ENCODE measurements around the gene NELFCD.

The NELFCD gene

DNA sequence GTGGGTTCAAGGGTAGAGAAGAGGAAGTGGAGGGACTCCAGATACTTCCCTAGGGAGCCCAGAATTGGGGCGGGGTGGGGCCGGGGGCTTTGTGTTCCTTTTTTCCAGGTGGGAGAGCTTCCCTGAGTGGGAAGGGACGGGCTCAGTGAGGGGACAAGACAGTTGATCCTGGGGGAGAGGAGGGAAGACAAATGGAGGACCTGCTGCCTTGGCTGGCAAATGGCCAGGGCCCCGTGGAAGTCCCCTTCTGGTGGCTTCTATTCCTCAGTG is 23.4 kb downstream of the NELFCD start:
- TF ChIP-seq, protein P1, sequence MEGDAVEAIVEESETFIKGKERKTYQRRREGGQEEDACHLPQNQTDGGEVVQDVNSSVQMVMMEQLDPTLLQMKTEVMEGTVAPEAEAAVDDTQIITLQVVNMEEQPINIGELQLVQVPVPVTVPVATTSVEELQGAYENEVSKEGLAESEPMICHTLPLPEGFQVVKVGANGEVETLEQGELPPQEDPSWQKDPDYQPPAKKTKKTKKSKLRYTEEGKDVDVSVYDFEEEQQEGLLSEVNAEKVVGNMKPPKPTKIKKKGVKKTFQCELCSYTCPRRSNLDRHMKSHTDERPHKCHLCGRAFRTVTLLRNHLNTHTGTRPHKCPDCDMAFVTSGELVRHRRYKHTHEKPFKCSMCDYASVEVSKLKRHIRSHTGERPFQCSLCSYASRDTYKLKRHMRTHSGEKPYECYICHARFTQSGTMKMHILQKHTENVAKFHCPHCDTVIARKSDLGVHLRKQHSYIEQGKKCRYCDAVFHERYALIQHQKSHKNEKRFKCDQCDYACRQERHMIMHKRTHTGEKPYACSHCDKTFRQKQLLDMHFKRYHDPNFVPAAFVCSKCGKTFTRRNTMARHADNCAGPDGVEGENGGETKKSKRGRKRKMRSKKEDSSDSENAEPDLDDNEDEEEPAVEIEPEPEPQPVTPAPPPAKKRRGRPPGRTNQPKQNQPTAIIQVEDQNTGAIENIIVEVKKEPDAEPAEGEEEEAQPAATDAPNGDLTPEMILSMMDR (IDR thresholded peaks at IDR 0.05; ENCODE audit: extremely low read depth, insufficient read depth, missing control alignments): no peak
- in situ Hi-C loops (cut with MboI; ENCODE audit: low pct_unique_long_range_greater_than_20kb, low sequenced_read_pairs, unreplicated experiment): no loop called here
- no peak for DNase-seq (ENCODE audit: low spot score)

DNA sequence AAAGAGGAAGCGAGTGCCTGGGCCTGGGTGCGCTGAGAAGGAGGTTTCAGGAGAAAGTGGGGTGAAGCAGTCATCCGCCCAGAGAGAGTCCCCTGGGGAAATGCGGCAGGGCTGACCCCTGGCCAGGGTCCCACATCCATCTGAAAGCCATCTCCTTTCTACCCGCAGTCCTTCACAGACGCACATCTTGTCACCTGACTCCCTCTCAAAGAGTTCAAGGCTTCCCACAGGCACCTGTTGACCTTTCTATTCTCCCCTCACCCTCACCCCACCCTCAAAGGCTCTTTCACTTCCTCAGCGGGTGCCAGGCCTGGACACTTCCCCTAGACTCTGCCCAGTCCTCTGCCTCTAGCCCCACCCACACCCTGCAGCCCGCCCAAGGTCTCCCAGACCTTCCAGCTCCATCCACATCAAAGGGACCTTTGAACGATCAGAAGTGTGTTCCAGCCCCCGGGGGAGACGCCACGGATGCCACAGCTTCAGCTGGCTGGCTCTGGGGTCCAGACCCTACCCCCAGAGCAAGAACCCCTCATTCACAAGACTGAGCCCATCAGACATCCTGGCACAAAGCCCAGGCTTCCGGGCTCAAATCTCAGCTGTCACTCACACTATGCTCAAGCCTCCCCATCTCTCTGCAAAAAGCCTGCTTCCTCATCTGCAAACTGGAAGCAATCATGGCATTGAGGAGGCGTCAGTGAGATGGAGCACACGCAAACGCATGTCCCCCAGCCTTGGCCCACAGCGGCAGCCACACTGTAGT is 23.9 kb downstream of the NELFCD start:
- in situ Hi-C loops (cut with MboI; ENCODE audit: low pct_unique_long_range_greater_than_20kb, low sequenced_read_pairs, unreplicated experiment): no loop called here
- DNase-seq (ENCODE audit: low spot score): peak; percentile 87
- TF ChIP-seq, protein P1 (IDR thresholded peaks at IDR 0.05; ENCODE audit: extremely low read depth, insufficient read depth, missing control alignments): no peak

DNA sequence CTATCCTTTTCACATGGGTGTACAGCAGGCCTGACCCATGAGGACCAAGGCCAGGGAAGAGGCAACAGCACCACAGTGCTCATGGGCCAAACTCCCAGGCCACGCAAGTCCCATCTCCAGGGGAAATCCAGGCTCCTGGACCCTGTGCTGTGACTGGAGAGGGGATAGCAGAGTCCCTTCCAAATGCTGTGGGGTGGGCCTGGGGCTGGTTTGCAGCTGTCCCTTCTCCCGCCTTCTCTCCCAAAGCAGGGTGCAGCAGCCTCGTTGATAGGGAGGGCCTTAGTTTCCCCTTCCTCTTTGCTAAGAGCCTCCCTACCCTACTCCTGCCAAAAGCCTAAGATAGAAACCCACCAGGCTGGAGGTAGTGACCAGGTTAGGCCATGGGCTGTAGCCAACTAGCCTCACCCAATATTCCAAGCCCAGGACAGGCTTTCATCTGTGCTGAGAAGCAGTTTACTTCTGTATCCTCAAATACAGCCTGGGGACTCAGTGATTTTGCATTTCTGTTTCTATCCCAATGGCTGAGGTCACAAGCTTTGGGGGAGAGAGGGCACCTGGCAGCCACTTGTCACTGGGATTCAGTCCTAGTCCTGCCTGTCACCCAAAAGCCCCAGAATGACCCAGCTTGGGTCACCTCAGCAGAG is 24.6 kb downstream of the NELFCD start:
- in situ Hi-C loops (cut with MboI; ENCODE audit: low pct_unique_long_range_greater_than_20kb, low sequenced_read_pairs, unreplicated experiment): no loop called here
- no peak for DNase-seq (ENCODE audit: low spot score)
- TF ChIP-seq, protein P1 (IDR thresholded peaks at IDR 0.05; ENCODE audit: extremely low read depth, insufficient read depth, missing control alignments): no peak

DNA sequence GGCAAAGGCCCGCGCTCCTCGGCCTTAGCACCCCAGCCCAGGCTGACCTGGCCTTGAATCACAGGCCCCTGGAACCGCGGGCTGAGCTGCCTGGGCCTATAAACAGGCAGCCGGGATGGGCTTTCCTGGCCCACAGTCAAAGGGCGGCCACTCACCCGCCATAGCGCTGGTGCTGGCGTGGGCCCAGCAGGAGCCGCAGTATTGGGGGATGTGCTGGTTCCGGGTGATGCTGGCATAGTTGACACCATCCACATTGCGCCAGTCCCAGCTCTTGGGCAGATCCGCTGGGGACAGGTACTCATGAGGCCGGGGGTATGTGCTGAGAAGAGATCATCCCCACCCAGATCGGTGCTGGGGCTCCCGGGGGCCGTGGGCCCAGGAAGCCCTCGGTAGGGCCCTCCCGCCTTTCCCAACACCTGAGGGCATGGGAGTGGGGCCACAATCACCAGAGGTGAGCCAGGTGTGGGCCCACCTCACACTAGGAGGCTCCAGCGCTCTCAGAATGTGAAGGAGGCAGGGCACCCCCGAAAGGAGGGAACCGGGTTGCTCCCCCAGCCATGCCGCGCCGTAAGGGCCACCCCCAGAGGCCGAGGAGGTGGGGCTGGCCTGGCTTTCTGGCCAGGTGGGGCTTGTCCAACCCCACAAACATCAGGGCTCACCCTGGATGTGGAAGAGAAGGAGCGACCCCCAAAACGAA is 25.3 kb downstream of the NELFCD start:
- DNase-seq (ENCODE audit: low spot score): peak; percentile 50
- TF ChIP-seq, protein P1 (IDR thresholded peaks at IDR 0.05; ENCODE audit: extremely low read depth, insufficient read depth, missing control alignments): peak; percentile 13
- in situ Hi-C loops (cut with MboI; ENCODE audit: low pct_unique_long_range_greater_than_20kb, low sequenced_read_pairs, unreplicated experiment): no loop called here

DNA sequence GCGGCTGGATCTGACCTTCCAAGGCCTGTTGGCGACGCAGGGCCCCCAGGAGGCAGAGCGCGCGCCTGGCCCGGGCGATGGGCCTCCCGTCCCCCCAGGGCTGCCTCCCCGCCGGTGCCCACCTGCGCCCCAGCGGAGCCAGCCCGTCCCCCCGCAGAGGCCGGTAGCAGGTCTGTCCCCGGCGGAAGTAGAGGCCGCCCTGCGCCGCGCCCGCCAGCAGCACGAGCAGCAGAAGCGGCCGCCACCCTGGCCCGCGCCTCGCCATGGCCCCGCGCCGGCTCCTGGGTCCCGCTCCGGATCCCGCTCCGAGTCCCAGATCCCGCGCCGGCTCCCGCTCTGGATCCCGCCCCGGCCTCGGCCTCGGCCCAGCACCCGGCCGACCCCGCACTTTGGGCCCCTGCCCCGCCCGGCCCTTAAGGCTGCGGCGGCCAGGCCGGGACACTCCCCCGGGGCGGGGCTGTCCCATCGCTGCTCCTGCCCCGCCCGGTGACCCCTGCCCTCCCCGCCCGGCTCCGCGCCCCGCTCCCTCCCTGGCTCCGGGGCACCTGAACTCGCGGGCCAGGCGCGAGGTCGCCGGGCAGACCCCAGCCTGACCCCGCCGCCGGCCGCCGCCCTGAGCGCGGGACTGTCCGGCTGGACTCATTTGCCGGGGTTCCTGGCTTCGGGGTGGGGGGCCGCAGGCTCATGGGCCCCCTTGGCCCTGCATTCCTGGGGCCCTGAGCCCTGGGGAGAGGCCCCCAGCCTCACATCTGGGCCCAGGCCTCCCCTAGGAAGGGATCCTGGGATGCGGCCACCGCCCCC is 26.0 kb downstream of the NELFCD start, which contains the start of gene CTSZ:
Gene CTSZ, minus strand, starts transcription at position 391 of the 801 bp plus-strand sequence. Its CDS starts 126 bp downstream, at position 265.
- peak; percentile 85 for DNase-seq (ENCODE audit: low spot score)
- TF ChIP-seq, protein P1 (IDR thresholded peaks at IDR 0.05; ENCODE audit: extremely low read depth, insufficient read depth, missing control alignments): no peak
- in situ Hi-C loops (cut with MboI; ENCODE audit: low pct_unique_long_range_greater_than_20kb, low sequenced_read_pairs, unreplicated experiment): no loop called here

Measured in GM13977 (cell line).